Muscle of leg (tissue), 9 donors: ENCODE measurements around the gene TSPAN3. TPM values are rescaled to one million over a fixed set of nuclear protein-coding genes. Genes with fewer than 3 reads are reported as not detected.

Experiments used
- polyA plus RNA-seq, 8 donors: library from polyadenylated mRNA; unstranded; fragments of 120-200 nt; gene quantifications; one replicate each; pipeline versions ENCODE4 v1.2.1 to v1.2.3, GENCODE V29; 2013; ENCODE audit warnings: inconsistent platforms in 1 of 8, low replicate concordance in 1 of 8; ENCODE audit not compliant: insufficient read length in 8 of 8, insufficient read depth in 1 of 8
- total RNA-seq: library from RNA; stranded (reverse); fragments of 120-200 nt; gene quantifications from one replicate; pipeline ENCODE4 v1.2.4, GENCODE V29; 2013

Gene TSPAN3
- total and polyA plus RNA-seq, 9 donors, result 343 to 425 (median 398) TPM

Other genes with a start within 250 kb of the TSPAN3 start
- 79.0 TPM for gene SCAPER, start 165.8 kb downstream of the TSPAN3 start, total RNA-seq
- gene SCAPER, start 165.8 kb downstream of the TSPAN3 start, polyA plus RNA-seq, result 10 to 100 TPM; 61.5 to 83.1 (median 72.8) TPM
- gene RCN2, start 139.4 kb downstream of the TSPAN3 start, total RNA-seq, result 51.2 TPM
- 100 to 1,000 TPM in 5 of 8 donors, 10 to 100 TPM in 3; 91.5 to 131 (median 107) TPM for gene RCN2, start 139.4 kb downstream of the TSPAN3 start, polyA plus RNA-seq
- gene PSTPIP1, start 76.0 kb downstream of the TSPAN3 start, total RNA-seq, result 2.3 TPM
- 1 to 10 TPM; 1.3 to 2.9 (median 2.5) TPM for gene PSTPIP1, start 76.0 kb downstream of the TSPAN3 start, polyA plus RNA-seq